GM21576 (cell line): Measurements from ENCODE around the gene CDKAL1.
"Not testable (repeated sequence)": the region's sequence is repeated elsewhere in the genome, so short reads cannot be mapped to it uniquely, and the experiment has no call there.

Source experiments
- ATAC-seq: cut with Tn5 transposase; IDR thresholded peaks from one replicate; pipeline ENCODE4 v1.9.1; 2021; ENCODE audit warnings: mild to moderate bottlenecking, moderate library complexity; ENCODE audit not compliant: unreplicated experiment

Gene CDKAL1

DNA sequence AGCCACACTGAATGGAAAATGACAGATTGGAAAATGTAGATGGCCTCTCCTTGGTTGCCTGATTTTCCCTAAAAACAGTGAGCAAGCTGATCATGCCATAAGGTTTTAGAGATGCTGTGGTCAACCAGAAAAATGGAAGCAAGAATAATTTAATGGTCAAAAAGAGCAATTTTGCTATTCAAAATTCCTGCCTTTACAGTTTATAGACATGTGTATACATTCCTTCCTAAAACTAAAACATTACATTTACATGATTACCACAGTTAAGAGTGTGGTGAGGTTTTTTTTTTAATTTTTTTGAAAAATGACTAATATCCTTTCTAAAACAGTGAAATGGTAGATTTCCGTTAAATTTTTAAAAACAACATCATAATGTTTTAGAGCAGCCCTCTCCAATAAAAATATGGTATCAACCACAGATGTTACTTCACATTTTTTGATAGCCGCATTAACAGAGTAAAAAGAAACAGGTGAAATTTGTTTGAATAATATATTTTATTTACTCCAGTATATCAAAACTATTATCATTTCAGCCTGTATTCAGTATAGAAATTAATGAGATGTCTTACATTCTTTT lies 652.3 kb downstream of the CDKAL1 start:
- no peak for ATAC-seq

DNA sequence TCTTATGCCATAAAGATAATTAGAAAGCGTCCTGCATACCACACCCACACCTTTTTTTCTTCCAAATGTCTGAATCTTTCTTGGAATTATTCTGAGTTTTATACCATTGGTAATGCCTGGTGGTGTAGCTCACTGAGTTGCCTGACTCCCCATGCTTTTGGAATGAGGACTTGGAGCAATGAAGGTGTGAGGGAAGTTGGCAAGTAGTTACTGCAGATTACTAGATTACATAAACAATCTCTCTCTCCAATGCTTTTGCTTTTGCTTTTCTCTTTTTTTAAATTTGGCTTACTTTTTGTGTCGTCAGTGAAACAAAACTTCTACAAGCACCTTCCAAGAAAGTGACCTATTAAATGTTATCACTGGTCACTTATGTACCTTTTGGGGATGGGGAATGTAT lies 653.2 kb downstream of the CDKAL1 start:
- no peak for ATAC-seq

DNA sequence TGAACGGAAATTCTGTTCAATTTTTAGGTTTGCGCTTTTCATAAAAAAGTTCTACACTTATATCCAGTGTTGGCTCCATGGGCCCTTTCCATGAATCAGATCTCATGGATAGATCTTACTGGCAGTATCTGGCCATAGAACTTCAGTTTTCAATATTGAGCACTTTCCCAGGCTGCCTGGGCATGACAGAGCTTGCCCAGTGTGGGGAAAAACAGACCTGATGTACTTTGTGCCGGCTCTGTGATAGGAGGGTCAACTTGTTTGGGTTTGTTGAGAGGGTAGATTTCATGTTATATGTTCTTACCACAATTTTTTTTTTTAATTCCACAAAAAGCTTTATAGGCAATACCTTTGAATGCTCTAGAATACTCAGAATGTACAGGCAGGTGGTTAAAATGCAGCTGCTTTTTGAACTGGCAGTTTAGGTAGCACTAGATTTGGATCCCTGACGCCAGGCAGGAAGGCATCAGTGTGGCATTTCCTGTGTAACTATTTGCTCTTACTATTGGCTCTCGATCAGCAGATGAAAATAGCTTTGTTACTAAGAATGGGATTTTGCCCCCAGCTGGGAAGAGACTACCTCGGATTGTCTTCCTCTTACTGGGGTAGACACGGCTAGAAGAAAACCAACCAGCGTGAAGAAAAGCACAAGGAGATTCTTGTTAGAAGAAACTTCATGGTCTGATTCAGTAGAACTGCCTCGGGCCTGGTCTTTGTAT lies 654.4 kb downstream of the CDKAL1 start:
- ATAC-seq: no peak

- ATAC-seq: no peak
Measured at GRCh38 chr6:21189759-21190158, 655.5 kb downstream of the CDKAL1 start.

- no peak for ATAC-seq
Measured at GRCh38 chr6:21190701-21191100, 656.4 kb downstream of the CDKAL1 start.

- no peak for ATAC-seq
Measured at GRCh38 chr6:21193790-21194475, 659.7 kb downstream of the CDKAL1 start.

- ATAC-seq: not testable (repeated sequence)
Measured at GRCh38 chr6:21195301-21195700, 661.0 kb downstream of the CDKAL1 start.

- no peak for ATAC-seq
Measured at GRCh38 chr6:21198032-21198640, 663.9 kb downstream of the CDKAL1 start.

GRCh38 chr6:21199262-21199661 lies 665.0 kb downstream of the CDKAL1 start:
- ATAC-seq: no peak

DNA sequence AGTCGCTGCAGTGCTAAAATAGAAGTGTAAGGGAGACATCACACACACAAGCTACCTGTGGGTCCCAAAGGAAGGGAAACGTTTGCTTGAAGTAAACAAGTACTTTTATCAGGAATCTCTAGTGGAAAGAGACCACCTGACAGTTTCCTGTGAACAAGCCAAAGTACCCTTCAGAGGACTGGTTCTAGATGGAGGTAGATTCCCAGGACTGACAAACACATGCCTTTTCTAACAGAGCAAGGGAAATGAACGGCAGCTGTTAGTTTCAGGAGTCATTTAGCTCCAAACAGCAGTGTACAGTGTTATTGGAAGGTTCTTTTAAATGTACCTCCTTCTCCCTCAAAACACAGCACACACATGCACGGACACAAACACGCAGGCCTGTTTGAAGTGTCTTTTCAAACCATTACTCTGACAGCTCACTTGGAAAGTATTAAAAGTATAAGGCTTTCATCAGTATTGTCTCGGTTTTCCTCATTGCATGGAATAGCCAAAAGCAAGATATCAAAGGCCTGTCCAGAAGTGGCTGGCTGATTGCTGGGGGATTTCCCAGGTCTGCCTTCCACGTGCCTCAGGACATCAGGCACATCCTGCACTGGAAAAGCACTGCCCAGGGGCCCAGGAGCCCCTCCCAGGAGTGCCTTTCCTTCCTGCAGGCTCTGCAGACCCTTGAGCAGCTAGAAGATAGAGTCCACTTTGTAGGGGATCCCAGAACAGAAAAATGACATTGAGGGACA lies 666.0 kb downstream of the CDKAL1 start:
- no peak for ATAC-seq

DNA sequence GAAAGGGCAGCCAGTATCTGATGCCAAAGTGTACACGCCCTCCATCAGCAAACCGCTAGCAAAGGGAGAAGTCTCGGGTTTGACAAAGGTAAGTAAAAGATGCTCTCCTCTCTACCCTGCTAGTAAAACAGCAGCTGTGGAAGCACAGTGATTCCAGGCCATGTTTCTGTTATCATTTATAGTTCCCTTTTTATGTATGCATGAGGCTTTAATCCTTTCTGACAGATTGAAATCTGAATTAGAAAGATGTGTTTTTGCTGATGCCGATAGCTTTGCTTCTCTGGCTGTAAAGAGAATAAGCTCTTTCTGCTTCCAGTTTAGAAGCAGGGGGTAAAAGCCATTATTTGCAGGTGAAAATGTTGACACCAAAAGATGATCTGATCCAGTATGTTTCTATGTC lies 666.9 kb downstream of the CDKAL1 start:
- no peak for ATAC-seq

DNA sequence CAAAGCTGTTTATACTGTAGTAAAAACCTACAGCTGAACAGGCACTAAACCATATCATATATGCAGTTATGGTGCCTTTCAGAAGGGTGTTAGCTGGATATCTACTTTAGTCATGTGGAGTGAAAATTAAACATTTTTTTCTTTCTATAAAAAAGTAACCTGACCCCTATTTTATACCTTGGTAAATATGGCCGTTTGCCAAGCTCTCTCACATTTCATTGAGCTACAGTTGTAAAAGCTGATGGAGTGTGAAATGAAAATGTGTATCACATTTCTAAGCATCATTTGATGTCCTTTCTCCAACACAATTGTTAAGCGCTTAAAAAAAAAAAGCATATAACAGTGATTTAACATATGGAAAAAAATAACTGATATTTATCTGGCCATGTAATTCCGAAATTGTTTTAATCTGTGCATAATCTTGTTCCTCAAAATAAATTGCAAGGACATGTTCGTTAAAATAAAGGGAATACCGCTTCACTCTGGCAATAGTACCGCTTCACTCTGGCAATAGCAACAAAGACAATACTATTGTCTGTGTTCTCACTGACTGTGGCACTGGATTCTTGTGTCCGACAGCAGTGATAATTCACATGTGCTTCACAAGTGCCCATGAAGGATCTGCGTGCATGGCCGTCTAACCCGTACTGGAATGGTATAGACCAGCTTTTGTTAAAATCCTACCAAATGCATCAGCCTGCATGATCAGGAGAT lies 667.5 kb downstream of the CDKAL1 start:
- ATAC-seq: no peak

- ATAC-seq: no peak
Measured at GRCh38 chr6:21202521-21202920, 668.3 kb downstream of the CDKAL1 start.

DNA sequence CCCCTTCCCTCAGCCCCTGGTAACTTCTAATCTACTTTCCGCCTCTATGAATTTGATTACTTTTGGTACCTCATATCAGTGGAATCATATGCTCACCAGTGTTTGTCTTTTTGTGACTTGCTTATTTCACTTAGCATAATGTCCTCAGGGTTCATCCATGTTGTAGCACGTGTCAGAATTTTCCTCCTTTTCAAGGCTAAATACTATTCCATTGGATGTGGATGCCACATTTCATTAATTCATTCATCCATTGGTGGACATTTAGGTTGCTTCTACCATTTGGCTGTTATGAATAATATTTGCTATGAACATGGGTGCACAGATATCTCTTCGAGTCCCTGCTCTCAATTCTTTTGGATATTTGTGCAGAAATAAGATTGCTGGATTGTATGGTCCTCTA lies 670.7 kb downstream of the CDKAL1 start:
- no peak for ATAC-seq

- peak; percentile 51 for ATAC-seq
Measured at GRCh38 chr6:21208081-21208795, 674.0 kb downstream of the CDKAL1 start.

- no peak for ATAC-seq
Measured at GRCh38 chr6:21208796-21209186, 674.5 kb downstream of the CDKAL1 start.

DNA sequence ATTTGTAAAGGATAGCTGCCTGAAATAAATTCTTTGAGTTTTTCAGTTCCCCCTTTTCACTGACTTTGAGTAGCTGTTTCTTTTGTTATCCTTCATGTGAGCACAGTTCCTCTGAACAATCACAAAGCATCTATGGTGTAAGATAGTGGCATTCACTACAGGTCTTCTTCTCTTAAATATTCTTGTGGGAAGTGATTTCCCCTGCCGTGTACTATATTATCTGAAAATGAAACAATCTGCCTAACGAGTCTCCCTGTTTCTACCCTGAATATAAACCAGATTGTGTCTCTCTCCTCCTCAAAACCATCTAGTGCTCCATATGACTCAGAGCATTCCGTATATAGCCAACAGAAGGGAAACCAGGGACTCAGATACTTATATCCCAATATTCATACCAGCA lies 679.2 kb downstream of the CDKAL1 start:
- ATAC-seq: peak; percentile 73

DNA sequence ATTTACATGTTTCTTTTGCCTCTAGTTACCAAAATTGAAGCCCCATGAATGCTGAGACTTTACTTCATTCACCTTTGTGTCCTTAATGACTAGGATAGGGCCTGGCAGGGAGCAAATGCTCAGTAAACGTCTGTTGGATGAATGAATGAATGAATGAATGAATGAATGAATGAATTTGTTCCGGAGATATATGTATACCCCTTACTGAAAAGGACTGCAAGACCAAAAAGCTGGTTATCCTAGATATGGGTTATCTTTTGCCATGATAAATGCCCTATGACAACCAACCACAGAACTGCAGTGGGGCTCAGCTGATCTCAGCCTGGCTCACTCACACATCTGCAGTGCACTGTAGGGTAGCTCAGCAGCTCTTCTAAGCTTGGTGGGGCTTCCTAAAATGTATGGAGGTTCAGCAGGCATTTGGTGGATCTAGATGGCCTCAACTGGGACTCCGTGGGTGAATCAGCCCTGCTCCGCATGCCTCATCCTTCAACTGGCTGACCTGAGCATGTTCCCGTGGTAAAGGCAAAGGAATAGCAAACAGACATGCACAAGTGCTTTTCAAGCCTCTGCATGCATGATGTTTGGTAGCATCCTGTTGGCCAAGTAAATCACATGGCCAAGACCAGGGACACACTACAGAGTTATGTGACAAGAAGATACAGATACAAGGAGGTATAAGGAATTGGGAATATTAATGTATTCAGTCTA lies 680.6 kb downstream of the CDKAL1 start:
- no peak for ATAC-seq

DNA sequence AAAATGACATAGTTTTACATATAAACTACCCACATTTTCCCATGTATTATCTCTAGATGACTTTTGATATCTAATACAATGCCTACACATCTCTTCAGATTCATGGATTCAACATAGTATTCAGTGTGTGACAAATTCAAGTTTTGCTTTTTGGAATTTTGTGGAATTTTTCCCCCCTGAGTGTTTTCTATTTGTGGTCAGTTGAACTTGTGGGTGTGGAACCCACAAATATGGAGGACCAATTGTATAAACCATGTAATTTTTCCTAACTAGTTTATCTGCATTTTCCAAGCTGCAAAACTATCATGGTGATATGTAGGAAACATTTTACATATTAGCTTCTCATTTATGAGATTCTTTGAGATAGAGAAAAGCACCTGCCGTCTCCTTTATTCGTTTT lies 685.0 kb downstream of the CDKAL1 start:
- ATAC-seq: no peak
